ENCODE measurements around the gene KRTCAP3. TPM values are rescaled to one million over a fixed set of nuclear protein-coding genes. Genes with fewer than 3 reads are reported as not detected.
A peak's percentile ranks its signal among the peaks of the same experiment; 100 is the strongest.

The KRTCAP3 gene
- total and polyA plus RNA-seq, 7 experiments from 2014 or later: 0.39 to 27.1 (median 9.9) TPM

DNA sequence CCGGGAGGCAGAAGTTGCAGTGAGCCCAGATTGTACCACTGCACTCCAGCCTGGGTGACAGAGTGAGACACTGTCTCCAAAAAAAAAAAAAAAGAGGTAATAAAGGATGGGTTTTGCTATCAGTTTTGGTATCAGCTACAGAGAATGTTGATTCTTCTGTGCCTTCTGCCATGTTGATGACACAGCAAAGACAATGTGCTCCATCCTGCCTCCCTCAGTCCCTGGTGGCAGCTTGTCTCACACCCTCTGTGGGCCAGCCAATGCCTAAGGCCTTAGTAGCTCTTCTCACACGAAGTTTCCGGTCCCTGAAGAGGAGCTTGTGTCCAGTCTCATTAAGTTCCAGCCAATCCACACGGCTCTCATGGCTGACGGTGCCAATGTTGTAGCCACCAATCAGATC, 29.8 kb downstream of the KRTCAP3 start:
- Histone ChIP-seq H3K4me3 (ENCODE audit: low read length) (no peak overlapping the region), H3K27me3 (ENCODE audit: control insufficient read depth in 2 of 2, insufficient read depth in 2 of 2, low read length in 2 of 2) (no peaks in the 10 kb centered on the region), H3K4me1 (ENCODE audit: control insufficient read depth in 2 of 2, insufficient read depth in 2 of 2, low read length in 2 of 2) (no peaks in the 10 kb centered on the region), H3K27ac (ENCODE audit: low read depth, low read length) (no peak overlapping the region), H3K9me3 (ENCODE audit: control insufficient read depth in 2 of 3, low read length in 3 of 3) (no peaks in the 10 kb centered on the region), H3K36me3 (ENCODE audit: control insufficient read depth in 2 of 3, insufficient read depth in 3 of 3, low read length in 3 of 3) (peaks cover 0 to 21% (median 0%) of the 10 kb centered on the region in 3 experiments)
- Mint-ChIP-seq H3K27me3 (no peaks in the 10 kb centered on the region), H3K9me3 (no peaks in the 10 kb centered on the region), H3K27ac (peak overlapping the region in 1 of 9 donors; percentile 26), H3K36me3 (peaks cover 0 to 37% (median 15%) of the 10 kb centered on the region in 5 donors), H3K4me3 (no peak overlapping the region), H3K4me1 (no peaks in the 10 kb centered on the region)
- CTCF ChIA-PET: no interaction called here
- DNase-seq (no peak), ATAC-seq (no peak)
- POLR2A ChIA-PET: interaction anchor here (0.5 kb wide), 1 partner anchor 1341 kb away, joined by 3 read pairs; no protein-coding TSS in a partner anchor
- intact Hi-C loops (cut with micrococcal nuclease): no loop called here

DNA sequence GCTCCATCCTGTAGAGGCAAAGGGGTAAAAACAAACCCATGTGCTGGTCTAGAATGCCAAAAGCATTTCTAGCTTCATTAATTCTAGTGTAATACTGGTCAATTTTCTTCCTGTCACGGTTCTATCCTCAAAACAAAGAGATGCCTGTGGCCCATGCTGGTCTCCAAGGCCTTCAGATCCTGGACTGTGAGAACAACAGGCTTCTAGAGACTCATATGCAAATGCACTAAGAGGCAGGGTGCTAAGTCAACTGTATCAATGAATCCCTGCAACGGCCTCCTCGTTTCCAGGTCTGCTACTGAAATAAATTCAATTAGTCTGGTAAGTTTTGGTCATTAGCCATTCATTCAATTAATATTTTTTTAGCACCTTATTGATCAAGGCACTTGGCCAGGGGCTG, 43.3 kb downstream of the KRTCAP3 start:
- Mint-ChIP-seq H3K27me3 (no peaks in the 10 kb centered on the region), H3K27ac (peak overlapping the region in 3 of 9 donors; percentile 21 to 47 (median 34)), H3K4me1 (peaks cover 8 to 20% (median 17%) of the 10 kb centered on the region in 7 donors), H3K4me3 (no peak overlapping the region), H3K9me3 (peaks cover 0 to 3% (median 0%) of the 10 kb centered on the region in 11 donors), H3K36me3 (peaks cover 0 to 21% (median 8%) of the 10 kb centered on the region in 5 donors)
- Histone ChIP-seq H3K27me3 (ENCODE audit: control insufficient read depth in 2 of 2, insufficient read depth in 2 of 2, low read length in 2 of 2) (no peaks in the 10 kb centered on the region), H3K36me3 (ENCODE audit: control insufficient read depth in 2 of 3, insufficient read depth in 3 of 3, low read length in 3 of 3) (peaks cover 0 to 18% (median 0%) of the 10 kb centered on the region in 3 experiments), H3K4me3 (ENCODE audit: low read length) (no peak overlapping the region), H3K27ac (ENCODE audit: low read depth, low read length) (no peak overlapping the region), H3K4me1 (ENCODE audit: control insufficient read depth in 2 of 2, insufficient read depth in 2 of 2, low read length in 2 of 2) (peaks cover 11 to 16% of the 10 kb centered on the region in 2 donors), H3K9me3 (ENCODE audit: control insufficient read depth in 2 of 3, low read length in 3 of 3) (no peaks in the 10 kb centered on the region)
- ChIA-PET CTCF (no interaction called here), POLR2A (interaction anchor here (0.6 kb wide), 1 partner anchor 55 kb away, joined by 4 read pairs; no protein-coding TSS in a partner anchor)
- DNase-seq (no peak), ATAC-seq (no peak)
- intact Hi-C loops (cut with micrococcal nuclease): loop anchor here (5.0 to 10.0 kb wide), 5 partner anchors 128 to 401 kb away; partner anchors contain the start of genes ATRAID (in 1 of the 2), GTF3C2 (in 1 of the 2), KHK (in 1 of the 2) and SLC30A3 (in 1 of the 2)

DNA sequence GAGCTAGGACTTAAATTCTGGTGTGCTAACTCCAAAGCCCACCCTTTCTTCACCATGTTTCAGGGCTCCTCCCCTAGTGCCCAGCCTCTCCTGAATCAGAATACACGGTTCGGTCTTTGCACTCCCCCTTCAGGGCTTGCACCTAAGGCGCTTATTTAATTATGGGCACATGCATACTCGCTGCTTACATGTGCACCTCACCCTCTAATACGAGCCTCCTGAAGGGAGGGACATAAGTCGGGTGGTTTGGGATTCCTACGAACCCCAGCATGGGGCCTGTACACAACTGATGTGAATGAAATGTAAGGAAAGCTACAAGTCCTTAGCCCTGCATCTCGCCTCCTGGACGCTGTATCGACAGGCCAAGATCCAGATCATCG, 46.9 kb downstream of the KRTCAP3 start:
- ChIA-PET POLR2A (no interaction called here), CTCF (no interaction called here)
- Histone ChIP-seq H3K4me1 (ENCODE audit: control insufficient read depth in 2 of 2, insufficient read depth in 2 of 2, low read length in 2 of 2) (peaks cover 11 to 16% of the 10 kb centered on the region in 2 donors), H3K27ac (ENCODE audit: low read depth, low read length) (peak overlapping the region; percentile 80), H3K9me3 (ENCODE audit: control insufficient read depth in 2 of 3, low read length in 3 of 3) (no peaks in the 10 kb centered on the region), H3K27me3 (ENCODE audit: control insufficient read depth in 2 of 2, insufficient read depth in 2 of 2, low read length in 2 of 2) (peaks cover 0 to 2% of the 10 kb centered on the region in 2 donors), H3K36me3 (ENCODE audit: control insufficient read depth in 2 of 3, insufficient read depth in 3 of 3, low read length in 3 of 3) (peaks cover 0 to 4% (median 0%) of the 10 kb centered on the region in 3 experiments), H3K4me3 (ENCODE audit: low read length) (peak overlapping the region; percentile 62)
- DNase-seq: peak in 1 of 9 donors; percentile 53
- Mint-ChIP-seq H3K9me3 (peaks cover 0 to 3% (median 0%) of the 10 kb centered on the region in 11 donors), H3K4me1 (peaks cover 8 to 28% (median 19%) of the 10 kb centered on the region in 7 donors), H3K27me3 (peaks cover 10 to 16% (median 12%) of the 10 kb centered on the region in 5 donors), H3K36me3 (peaks cover 0 to 8% (median 0%) of the 10 kb centered on the region in 5 donors), H3K27ac (peak overlapping the region; percentile 82 to 99 (median 98)), H3K4me3 (peak overlapping the region; percentile 78 to 92 (median 84))
- intact Hi-C loops (cut with micrococcal nuclease): loop anchor here (1.0 to 10.0 kb wide), 17 partner anchors 61 to 404 kb away; partner anchors contain the start of genes EIF2B4 (in 2 of the 2), GTF3C2 (in 2 of the 2), NRBP1 (in 2 of the 2) and PPM1G (in 2 of the 2)
- ATAC-seq: peak; percentile 10

DNA sequence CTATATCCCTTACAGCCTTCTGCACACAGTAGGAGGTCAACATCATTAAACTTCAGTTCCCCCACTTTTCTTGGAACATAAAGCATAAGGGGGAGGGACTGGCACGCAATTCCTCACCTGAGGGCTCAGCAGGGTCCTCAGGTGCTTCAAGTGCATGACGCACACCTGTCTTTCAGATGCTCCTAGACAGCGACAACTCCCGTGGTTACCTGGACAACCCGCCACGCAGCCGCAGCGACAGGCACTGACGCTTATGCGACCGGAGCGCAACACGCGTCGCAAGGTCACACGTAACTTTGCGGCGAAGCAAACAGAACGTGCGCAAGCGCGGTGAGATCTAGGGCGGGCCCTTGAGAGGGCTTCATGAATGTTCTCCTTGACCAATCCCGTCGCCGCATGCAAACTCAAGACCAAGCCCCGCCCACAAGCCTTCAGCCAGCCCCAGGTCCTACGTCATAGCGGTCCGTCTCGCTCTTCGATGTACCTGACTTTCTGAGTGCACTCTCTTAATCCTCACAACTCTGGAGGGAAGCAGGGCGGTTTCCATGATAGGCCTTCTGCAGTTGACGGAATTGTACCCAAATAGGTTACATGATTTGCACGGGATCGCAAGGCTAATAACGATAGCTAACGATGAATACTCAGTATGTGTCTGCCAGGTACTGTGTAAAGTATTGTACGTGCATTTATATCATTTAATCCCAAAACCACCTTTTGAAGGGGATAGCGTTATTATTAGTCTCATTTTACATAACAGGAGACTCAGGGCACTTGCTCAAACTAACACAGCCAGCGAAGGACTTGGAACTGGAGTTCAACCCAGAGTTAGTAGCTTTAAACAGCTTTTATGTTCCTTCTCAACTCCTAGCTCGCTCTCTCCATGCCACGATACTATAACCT, 47.6 kb downstream of the KRTCAP3 start, which contains the start of gene IFT172:
IFT172 (minus strand) TSS at position 246 of the 900 bp plus-strand sequence; CDS start at position 156, 90 bp downstream.
- ChIA-PET CTCF (no interaction called here), POLR2A (interaction anchor here (0.6 to 1.0 kb wide), 3 partner anchors 12 to 1612 kb away, joined by 3 to 4 read pairs (median 3); no protein-coding TSS in a partner anchor)
- peaks cover 13 to 20% (median 17%) of the 10 kb centered on the region in 5 donors for H3K27me3 Mint-ChIP-seq
- H3K9me3 ChIP-seq (ENCODE audit: control insufficient read depth in 2 of 3, low read length in 3 of 3): no peaks in the 10 kb centered on the region
- ATAC-seq (peak; percentile 96), DNase-seq (peak; percentile 90 to 100 (median 99))
- peak within 1 kb of the TSS; percentile 63 for H3K4me3 ChIP-seq (ENCODE audit: low read length)
- H3K9me3 Mint-ChIP-seq: peaks cover 0 to 3% (median 0%) of the 10 kb centered on the region in 11 donors
- peaks cover 11 to 16% of the 10 kb centered on the region in 2 donors for H3K4me1 ChIP-seq (ENCODE audit: control insufficient read depth in 2 of 2, insufficient read depth in 2 of 2, low read length in 2 of 2)
- peaks cover 0 to 7% of the 10 kb centered on the region in 2 donors for H3K27me3 ChIP-seq (ENCODE audit: control insufficient read depth in 2 of 2, insufficient read depth in 2 of 2, low read length in 2 of 2)
- peak within 1 kb of the TSS; percentile 78 to 92 (median 84) for H3K4me3 Mint-ChIP-seq
- H3K4me1 Mint-ChIP-seq: peaks cover 8 to 29% (median 19%) of the 10 kb centered on the region in 7 donors
- peak within 1 kb of the TSS; percentile 82 to 99 (median 98) for H3K27ac Mint-ChIP-seq
- peaks cover 0 to 7% (median 0%) of the 10 kb centered on the region in 5 donors for H3K36me3 Mint-ChIP-seq
- peaks cover 0 to 1% (median 0%) of the 10 kb centered on the region in 3 experiments for H3K36me3 ChIP-seq (ENCODE audit: control insufficient read depth in 2 of 3, insufficient read depth in 3 of 3, low read length in 3 of 3)
- intact Hi-C loops (cut with micrococcal nuclease): loop anchor here (1.0 to 10.0 kb wide), 17 partner anchors 61 to 405 kb away; partner anchors contain the start of genes EIF2B4 (in 2 of the 2), GTF3C2 (in 2 of the 2), NRBP1 (in 2 of the 2) and PPM1G (in 2 of the 2)
- peak within 1 kb of the TSS; percentile 80 for H3K27ac ChIP-seq (ENCODE audit: low read depth, low read length)

DNA sequence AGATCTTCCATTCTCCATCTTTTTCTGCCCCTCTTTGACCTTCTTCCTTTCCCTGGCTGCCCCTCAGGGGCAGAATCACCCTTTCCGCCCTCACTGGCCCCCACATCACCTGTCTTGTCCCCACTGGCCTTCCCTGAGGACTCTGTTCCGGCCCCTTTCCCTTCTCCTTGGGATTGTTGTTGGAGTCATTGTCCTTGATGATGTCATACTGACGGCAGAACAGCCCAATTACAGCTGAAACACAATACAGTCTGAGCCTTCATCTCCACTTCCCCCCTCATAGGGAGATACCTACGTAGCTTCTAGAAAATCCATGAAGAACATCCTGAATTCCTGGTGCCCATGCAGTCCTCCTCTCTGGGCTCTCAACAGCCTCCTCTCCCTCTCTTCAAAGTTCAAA, 50.4 kb downstream of the KRTCAP3 start:
- Mint-ChIP-seq H3K27ac (peak overlapping the region in 4 of 9 donors; percentile 18 to 87 (median 56)), H3K4me3 (peak overlapping the region in 1 of 10 donors; percentile 15)

DNA sequence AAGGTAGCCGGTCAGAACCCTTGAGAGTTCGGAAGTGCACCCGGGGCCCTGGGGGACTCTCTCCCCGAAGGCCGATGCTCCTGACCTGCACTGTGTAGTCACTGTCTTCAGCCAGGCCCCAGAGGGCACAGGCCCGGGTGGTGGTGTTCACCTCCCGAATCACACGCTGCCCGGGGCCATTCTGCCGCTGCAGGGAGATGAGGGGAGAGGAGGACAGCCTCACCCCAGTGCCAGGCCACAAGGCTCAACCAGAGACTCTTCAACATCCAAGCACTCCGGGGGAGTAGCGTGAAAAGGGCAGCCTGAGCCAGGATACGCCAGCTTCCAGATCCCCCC, 51.7 kb downstream of the KRTCAP3 start:
- Mint-ChIP-seq H3K4me1 (peaks cover 11 to 32% (median 22%) of the 10 kb centered on the region in 7 donors), H3K9me3 (peaks cover 0 to 3% (median 0%) of the 10 kb centered on the region in 11 donors), H3K27ac (peak overlapping the region in 2 of 9 donors; percentile 22 to 75), H3K27me3 (peaks cover 41 to 57% (median 51%) of the 10 kb centered on the region in 5 donors), H3K4me3 (peak overlapping the region; percentile 37 to 73 (median 57)), H3K36me3 (peaks cover 0 to 5% (median 0%) of the 10 kb centered on the region in 5 donors)
- ChIA-PET CTCF (no interaction called here), POLR2A (no interaction called here)
- H3K9me3 ChIP-seq (ENCODE audit: control insufficient read depth in 2 of 3, low read length in 3 of 3): no peaks in the 10 kb centered on the region
- no peaks in the 10 kb centered on the region for H3K36me3 ChIP-seq (ENCODE audit: control insufficient read depth in 2 of 3, insufficient read depth in 3 of 3, low read length in 3 of 3)
- ATAC-seq: no peak
- DNase-seq: no peak
- H3K27ac ChIP-seq (ENCODE audit: low read depth, low read length): no peak overlapping the region
- peaks cover 7 to 9% of the 10 kb centered on the region in 2 donors for H3K27me3 ChIP-seq (ENCODE audit: control insufficient read depth in 2 of 2, insufficient read depth in 2 of 2, low read length in 2 of 2)
- H3K4me1 ChIP-seq (ENCODE audit: control insufficient read depth in 2 of 2, insufficient read depth in 2 of 2, low read length in 2 of 2): peaks cover 12 to 14% of the 10 kb centered on the region in 2 donors
- H3K4me3 ChIP-seq (ENCODE audit: low read length): no peak overlapping the region
- intact Hi-C loops (cut with micrococcal nuclease): no loop called here

More for the DNA sequence above, 50.4 kb downstream of the KRTCAP3 start:
- ChIA-PET POLR2A (no interaction called here), CTCF (no interaction called here)
- no peak overlapping the region for H3K27ac ChIP-seq (ENCODE audit: low read depth, low read length)
- H3K36me3 ChIP-seq (ENCODE audit: control insufficient read depth in 2 of 3, insufficient read depth in 3 of 3, low read length in 3 of 3): no peaks in the 10 kb centered on the region
- H3K4me3 ChIP-seq (ENCODE audit: low read length): no peak overlapping the region
- peaks cover 7 to 9% of the 10 kb centered on the region in 2 donors for H3K27me3 ChIP-seq (ENCODE audit: control insufficient read depth in 2 of 2, insufficient read depth in 2 of 2, low read length in 2 of 2)
- Mint-ChIP-seq H3K4me1 (peaks cover 11 to 36% (median 27%) of the 10 kb centered on the region in 7 donors), H3K27me3 (peaks cover 33 to 44% (median 40%) of the 10 kb centered on the region in 5 donors), H3K36me3 (peaks cover 0 to 5% (median 0%) of the 10 kb centered on the region in 5 donors), H3K9me3 (peaks cover 0 to 3% (median 0%) of the 10 kb centered on the region in 11 donors)
- intact Hi-C loops (cut with micrococcal nuclease): no loop called here
- no peaks in the 10 kb centered on the region for H3K9me3 ChIP-seq (ENCODE audit: control insufficient read depth in 2 of 3, low read length in 3 of 3)
- no peak for ATAC-seq
- peaks cover 15 to 16% of the 10 kb centered on the region in 2 donors for H3K4me1 ChIP-seq (ENCODE audit: control insufficient read depth in 2 of 2, insufficient read depth in 2 of 2, low read length in 2 of 2)
- no peak for DNase-seq

Data from naive thymus-derived CD4-positive, alpha-beta T cell (primary cell).